WTC11 (cell line): ENCODE results near the gene FRMD6. TPM values are rescaled to one million over a fixed set of nuclear protein-coding genes. Genes with fewer than 3 reads are reported as not detected.

Experiments
- ATAC-seq: fragments of 200-7000 bp; cut with Tn5 transposase; 2 replicates; pipeline ENCODE4 v1.10.0; 2021; ENCODE audit warnings: mild to moderate bottlenecking, moderate library complexity
- CTCF ChIA-PET: fragments of 300-600 bp; sonication (Branson Sonifier 250); formaldehyde crosslinking; loops from one replicate; lab custom pipeline; 2021; ENCODE audit warnings: antibody characterized with exemption; lab: Charles Lee
- POLR2A ChIA-PET: fragments of 350-600 bp; sonication (Branson Sonifier 250); formaldehyde crosslinking; loops from one replicate; lab custom pipeline; 2021; ENCODE audit warnings: antibody characterized with exemption; lab: Charles Lee
- DNase-seq: peaks from one replicate; pipeline ENCODE4 v3.0.0; 2021; ENCODE audit warnings: low spot score
- H3K27ac Mint-ChIP-seq: 2 replicates; pipeline ENCODE4 v1.8.0; 2021; ENCODE audit warnings: mixed read lengths
- H3K27me3 Mint-ChIP-seq: 2 replicates; pipeline ENCODE4 v1.8.0; 2021; ENCODE audit warnings: low read depth, mild to moderate bottlenecking, moderate library complexity, mixed read lengths
- H3K36me3 Mint-ChIP-seq: 2 replicates; pipeline ENCODE4 v1.8.0; 2021; ENCODE audit warnings: mixed read lengths
- H3K4me1 Mint-ChIP-seq: 2 replicates; pipeline ENCODE4 v1.8.0; 2022; ENCODE audit warnings: mixed read lengths
- H3K4me3 Mint-ChIP-seq: 2 replicates; pipeline ENCODE4 v1.8.0; 2021; ENCODE audit warnings: mild to moderate bottlenecking, moderate library complexity, mixed read lengths
- H3K9me3 Mint-ChIP-seq: 2 replicates; pipeline ENCODE4 v1.8.0; 2021; ENCODE audit warnings: mixed read lengths
- CTCF ChIP-seq: fragments of 200-600 bp; IDR thresholded peaks from 2 replicates; pipeline ENCODE4 v1.8.0; 2022; ENCODE audit warnings: antibody characterized with exemption
- ELF4 ChIP-seq: sonication (generic); formaldehyde crosslinking; IDR thresholded peaks from 2 replicates; pipeline ENCODE4 v1.8.1; 2022; ENCODE audit warnings: low read depth, mild to moderate bottlenecking, moderate library complexity, missing genetic modification reagents
- EMX1 ChIP-seq: fragments of 250-450 bp; sonication (Bioruptor Pico); IDR thresholded peaks from 2 replicates; pipeline ENCODE4 v1.8.0; 2021; ENCODE audit warnings: mild to moderate bottlenecking
- ESRRA ChIP-seq: sonication (generic); formaldehyde crosslinking; IDR thresholded peaks from 2 replicates; pipeline ENCODE4 v1.8.1; 2022; ENCODE audit warnings: mild to moderate bottlenecking, missing genetic modification reagents, borderline replicate concordance
- ETV6 ChIP-seq: sonication (generic); formaldehyde crosslinking; IDR thresholded peaks from 2 replicates; pipeline ENCODE4 v1.8.1; 2022; ENCODE audit warnings: mild to moderate bottlenecking, missing genetic modification reagents
- FOXJ3 ChIP-seq: sonication (generic); formaldehyde crosslinking; IDR thresholded peaks from 2 replicates; pipeline ENCODE4 v1.9.0; 2021; ENCODE audit warnings: missing genetic modification reagents, mild to moderate bottlenecking, borderline replicate concordance
- FOXK1 ChIP-seq: sonication (generic); formaldehyde crosslinking; IDR thresholded peaks from 2 replicates; pipeline ENCODE4 v1.8.0; 2022; ENCODE audit warnings: mild to moderate bottlenecking, moderate library complexity, missing genetic modification reagents
- GABPB1 ChIP-seq: sonication (generic); formaldehyde crosslinking; IDR thresholded peaks from 2 replicates; pipeline ENCODE4 v1.8.1; 2023; ENCODE audit warnings: mild to moderate bottlenecking, missing genetic modification reagents
- GRHL2 ChIP-seq: fragments of 250-450 bp; sonication (Bioruptor Pico); IDR thresholded peaks from 2 replicates; pipeline ENCODE4 v1.8.0; 2022; ENCODE audit warnings: mild to moderate bottlenecking, moderate library complexity; ENCODE audit not compliant: insufficient replicate concordance, severe bottlenecking
- HMGA2 ChIP-seq: fragments of 250-450 bp; sonication (Bioruptor Pico); IDR thresholded peaks from 2 replicates; pipeline ENCODE4 v1.4.0; 2021; ENCODE audit warnings: mild to moderate bottlenecking, moderate library complexity
- JUN ChIP-seq: sonication (generic); formaldehyde crosslinking; IDR thresholded peaks from 2 replicates; pipeline ENCODE4 v1.8.0; 2023; ENCODE audit warnings: mild to moderate bottlenecking, missing genetic modification reagents
- MXD4 ChIP-seq: fragments of 250-450 bp; sonication (Bioruptor Pico); IDR thresholded peaks from 2 replicates; pipeline ENCODE4 v1.8.0; 2021; ENCODE audit warnings: mild to moderate bottlenecking, moderate library complexity, borderline replicate concordance
- ZNF317 ChIP-seq: sonication (generic); formaldehyde crosslinking; IDR thresholded peaks from 2 replicates; pipeline ENCODE4 v1.8.1; 2023; ENCODE audit warnings: low read depth, mild to moderate bottlenecking, moderate library complexity, missing genetic modification reagents, borderline replicate concordance
- total RNA-seq: library from RNA; stranded (reverse); gene quantifications from 3 replicates; pipeline ENCODE4 v1.2.3, GENCODE V29; 2021
- TF ChIP-seq, protein P1 (sequence below): sonication (generic); formaldehyde crosslinking; IDR thresholded peaks from 2 replicates; pipeline ENCODE4 v1.8.1; 2023; ENCODE audit warnings: mild to moderate bottlenecking, missing genetic modification reagents, moderate library complexity
- TF ChIP-seq, protein P2 (sequence below): fragments of 250-450 bp; sonication (Bioruptor Pico); IDR thresholded peaks from 2 replicates; pipeline ENCODE4 v1.8.0; 2021; ENCODE audit warnings: mild to moderate bottlenecking
- TF ChIP-seq, protein P3 (sequence below): fragments of 250-450 bp; sonication (Bioruptor Pico); IDR thresholded peaks from 2 replicates; pipeline ENCODE4 v1.9.0; 2021; ENCODE audit warnings: moderate library complexity, mild to moderate bottlenecking, inconsistent platforms, borderline replicate concordance
- TF ChIP-seq, protein P4 (sequence below): fragments of 250-450 bp; sonication (Bioruptor Pico); IDR thresholded peaks from 2 replicates; pipeline ENCODE4 v1.9.0; 2021; ENCODE audit warnings: mild to moderate bottlenecking
- TF ChIP-seq, protein P5 (sequence below): sonication (generic); formaldehyde crosslinking; IDR thresholded peaks from 2 replicates; pipeline ENCODE4 v1.8.1; 2023; ENCODE audit warnings: mild to moderate bottlenecking, missing genetic modification reagents

Gene FRMD6
- total RNA-seq, 1 experiment from 2014 or later: 21.8 TPM

DNA sequence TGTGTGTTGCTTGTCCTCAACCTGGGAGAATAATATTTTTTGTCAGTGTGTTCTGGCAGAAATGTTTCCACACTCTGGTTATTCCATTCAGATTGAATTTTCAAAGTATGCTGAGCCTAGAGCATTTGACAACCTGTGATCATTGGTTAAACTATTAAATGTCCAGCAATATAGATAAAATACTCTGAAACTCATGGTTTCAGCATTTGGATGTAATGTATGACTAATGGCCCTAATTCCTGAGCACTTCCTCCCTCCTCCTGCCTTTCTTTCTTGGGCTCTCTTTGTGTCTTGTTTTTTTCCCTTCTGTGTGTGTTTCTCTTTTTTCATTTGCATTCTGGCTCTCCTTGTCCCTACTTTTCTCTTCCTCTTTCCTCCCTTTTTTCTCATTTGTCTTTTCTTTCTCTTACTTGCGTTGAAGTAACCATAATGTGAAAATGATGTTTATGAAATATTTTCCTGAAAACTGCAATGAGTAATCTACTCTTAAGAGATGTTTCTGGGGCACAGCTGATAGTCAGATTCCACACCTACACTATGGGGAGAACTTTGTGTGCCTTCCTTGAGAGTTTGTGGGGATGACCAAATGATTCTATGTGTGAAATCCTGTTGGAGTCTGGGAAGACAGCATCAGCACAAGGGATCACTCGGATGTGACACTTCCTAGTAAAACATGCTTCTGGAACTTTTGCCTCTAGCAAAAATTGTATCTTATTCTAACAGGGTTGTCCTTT, 74.6 kb downstream of the FRMD6 start:
- DNase-seq: no peak
- peaks cover 5% of the 10 kb centered on the region for H3K4me1 Mint-ChIP-seq
- H3K36me3 Mint-ChIP-seq: peaks cover 22% of the 10 kb centered on the region
- TF ChIP-seq CTCF: no peak
- TF ChIP-seq, protein P1, sequence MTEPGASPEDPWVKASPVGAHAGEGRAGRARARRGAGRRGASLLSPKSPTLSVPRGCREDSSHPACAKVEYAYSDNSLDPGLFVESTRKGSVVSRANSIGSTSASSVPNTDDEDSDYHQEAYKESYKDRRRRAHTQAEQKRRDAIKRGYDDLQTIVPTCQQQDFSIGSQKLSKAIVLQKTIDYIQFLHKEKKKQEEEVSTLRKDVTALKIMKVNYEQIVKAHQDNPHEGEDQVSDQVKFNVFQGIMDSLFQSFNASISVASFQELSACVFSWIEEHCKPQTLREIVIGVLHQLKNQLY (CRISPR knock-in tag): no peak
- TF ChIP-seq ETV6 (CRISPR knock-in tag): no peak
- no peak for TF ChIP-seq MXD4 (CRISPR knock-in tag)
- TF ChIP-seq EMX1 (CRISPR knock-in tag): no peak
- TF ChIP-seq, protein P2, sequence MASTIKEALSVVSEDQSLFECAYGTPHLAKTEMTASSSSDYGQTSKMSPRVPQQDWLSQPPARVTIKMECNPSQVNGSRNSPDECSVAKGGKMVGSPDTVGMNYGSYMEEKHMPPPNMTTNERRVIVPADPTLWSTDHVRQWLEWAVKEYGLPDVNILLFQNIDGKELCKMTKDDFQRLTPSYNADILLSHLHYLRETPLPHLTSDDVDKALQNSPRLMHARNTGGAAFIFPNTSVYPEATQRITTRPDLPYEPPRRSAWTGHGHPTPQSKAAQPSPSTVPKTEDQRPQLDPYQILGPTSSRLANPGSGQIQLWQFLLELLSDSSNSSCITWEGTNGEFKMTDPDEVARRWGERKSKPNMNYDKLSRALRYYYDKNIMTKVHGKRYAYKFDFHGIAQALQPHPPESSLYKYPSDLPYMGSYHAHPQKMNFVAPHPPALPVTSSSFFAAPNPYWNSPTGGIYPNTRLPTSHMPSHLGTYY (CRISPR knock-in tag): no peak
- no peak for TF ChIP-seq ZNF317
- TF ChIP-seq FOXJ3 (CRISPR knock-in tag): no peak
- no peak for TF ChIP-seq JUN (CRISPR knock-in tag)
- no peak for TF ChIP-seq FOXK1 (CRISPR knock-in tag)
- TF ChIP-seq ESRRA: no peak
- TF ChIP-seq, protein P3, sequence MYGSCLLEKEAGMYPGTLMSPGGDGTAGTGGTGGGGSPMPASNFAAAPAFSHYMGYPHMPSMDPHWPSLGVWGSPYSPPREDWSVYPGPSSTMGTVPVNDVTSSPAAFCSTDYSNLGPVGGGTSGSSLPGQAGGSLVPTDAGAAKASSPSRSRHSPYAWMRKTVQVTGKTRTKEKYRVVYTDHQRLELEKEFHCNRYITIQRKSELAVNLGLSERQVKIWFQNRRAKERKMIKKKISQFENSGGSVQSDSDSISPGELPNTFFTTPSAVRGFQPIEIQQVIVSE: no peak
- TF ChIP-seq GABPB1 (CRISPR knock-in tag): no peak
- TF ChIP-seq, protein P4, sequence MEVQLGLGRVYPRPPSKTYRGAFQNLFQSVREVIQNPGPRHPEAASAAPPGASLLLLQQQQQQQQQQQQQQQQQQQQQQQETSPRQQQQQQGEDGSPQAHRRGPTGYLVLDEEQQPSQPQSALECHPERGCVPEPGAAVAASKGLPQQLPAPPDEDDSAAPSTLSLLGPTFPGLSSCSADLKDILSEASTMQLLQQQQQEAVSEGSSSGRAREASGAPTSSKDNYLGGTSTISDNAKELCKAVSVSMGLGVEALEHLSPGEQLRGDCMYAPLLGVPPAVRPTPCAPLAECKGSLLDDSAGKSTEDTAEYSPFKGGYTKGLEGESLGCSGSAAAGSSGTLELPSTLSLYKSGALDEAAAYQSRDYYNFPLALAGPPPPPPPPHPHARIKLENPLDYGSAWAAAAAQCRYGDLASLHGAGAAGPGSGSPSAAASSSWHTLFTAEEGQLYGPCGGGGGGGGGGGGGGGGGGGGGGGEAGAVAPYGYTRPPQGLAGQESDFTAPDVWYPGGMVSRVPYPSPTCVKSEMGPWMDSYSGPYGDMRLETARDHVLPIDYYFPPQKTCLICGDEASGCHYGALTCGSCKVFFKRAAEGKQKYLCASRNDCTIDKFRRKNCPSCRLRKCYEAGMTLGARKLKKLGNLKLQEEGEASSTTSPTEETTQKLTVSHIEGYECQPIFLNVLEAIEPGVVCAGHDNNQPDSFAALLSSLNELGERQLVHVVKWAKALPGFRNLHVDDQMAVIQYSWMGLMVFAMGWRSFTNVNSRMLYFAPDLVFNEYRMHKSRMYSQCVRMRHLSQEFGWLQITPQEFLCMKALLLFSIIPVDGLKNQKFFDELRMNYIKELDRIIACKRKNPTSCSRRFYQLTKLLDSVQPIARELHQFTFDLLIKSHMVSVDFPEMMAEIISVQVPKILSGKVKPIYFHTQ (CRISPR knock-in tag): no peak
- TF ChIP-seq HMGA2 (CRISPR knock-in tag): no peak
- no peak for TF ChIP-seq GRHL2 (CRISPR knock-in tag)
- no peak for TF ChIP-seq ELF4 (CRISPR knock-in tag)
- TF ChIP-seq, protein P5, sequence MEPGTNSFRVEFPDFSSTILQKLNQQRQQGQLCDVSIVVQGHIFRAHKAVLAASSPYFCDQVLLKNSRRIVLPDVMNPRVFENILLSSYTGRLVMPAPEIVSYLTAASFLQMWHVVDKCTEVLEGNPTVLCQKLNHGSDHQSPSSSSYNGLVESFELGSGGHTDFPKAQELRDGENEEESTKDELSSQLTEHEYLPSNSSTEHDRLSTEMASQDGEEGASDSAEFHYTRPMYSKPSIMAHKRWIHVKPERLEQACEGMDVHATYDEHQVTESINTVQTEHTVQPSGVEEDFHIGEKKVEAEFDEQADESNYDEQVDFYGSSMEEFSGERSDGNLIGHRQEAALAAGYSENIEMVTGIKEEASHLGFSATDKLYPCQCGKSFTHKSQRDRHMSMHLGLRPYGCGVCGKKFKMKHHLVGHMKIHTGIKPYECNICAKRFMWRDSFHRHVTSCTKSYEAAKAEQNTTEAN (CRISPR knock-in tag): no peak
- TF ChIP-seq, all 79 proteins: peak for 0
- ATAC-seq: no peak
- no peak overlapping the region for H3K4me3 Mint-ChIP-seq
- H3K27me3 Mint-ChIP-seq: no peaks in the 10 kb centered on the region
- CTCF ChIA-PET: no interaction called here
- H3K27ac Mint-ChIP-seq: peak overlapping the region; percentile 23
- H3K9me3 Mint-ChIP-seq: no peaks in the 10 kb centered on the region
- POLR2A ChIA-PET: no interaction called here
